Type B pancreatic cell (in vitro differentiated cells): ENCODE results near the gene ATG4C. TPM values are rescaled to one million over a fixed set of nuclear protein-coding genes. Genes with fewer than 3 reads are reported as not detected.

Source experiments
- DNase-seq: peaks from one replicate; pipeline ENCODE4 v3.0.0; 2021; ENCODE audit warnings: mixed read lengths; ENCODE audit not compliant: unreplicated experiment; ENCODE audit errors: extremely low spot score
- H3K27ac Mint-ChIP-seq: 2 replicates; pipeline ENCODE4 v1.8.0; 2021; ENCODE audit warnings: mild to moderate bottlenecking, mixed read lengths
- H3K27me3 Mint-ChIP-seq: 2 replicates; pipeline ENCODE4 v1.8.0; 2021; ENCODE audit warnings: mixed read lengths
- H3K36me3 Mint-ChIP-seq: 2 replicates; pipeline ENCODE4 v1.8.0; 2021; ENCODE audit warnings: mixed read lengths
- H3K4me1 Mint-ChIP-seq: one replicate; pipeline ENCODE4 v1.8.0; 2021; ENCODE audit warnings: mixed read lengths; ENCODE audit not compliant: unreplicated experiment
- H3K4me3 Mint-ChIP-seq: 2 replicates; pipeline ENCODE4 v1.8.0; 2021; ENCODE audit warnings: mild to moderate bottlenecking, mixed read lengths
- H3K9me3 Mint-ChIP-seq: 2 replicates; pipeline ENCODE4 v1.8.0; 2021; ENCODE audit warnings: mixed read lengths
- total RNA-seq: library from RNA; stranded (reverse); gene quantifications from 2 replicates; pipeline ENCODE4 v1.2.1, GENCODE V29; 2021; ENCODE audit warnings: low replicate concordance
- TF ChIP-seq, protein P1 (sequence below): fragments of 200-600 bp; sonication (generic); conservative IDR thresholded peaks from 2 replicates; pipeline ENCODE4 v1.5.0; 2021; ENCODE audit warnings: antibody characterized with exemption, mild to moderate bottlenecking

Gene ATG4C
- total RNA-seq, 1 donor from 2014 or later: 13.4 TPM

DNA sequence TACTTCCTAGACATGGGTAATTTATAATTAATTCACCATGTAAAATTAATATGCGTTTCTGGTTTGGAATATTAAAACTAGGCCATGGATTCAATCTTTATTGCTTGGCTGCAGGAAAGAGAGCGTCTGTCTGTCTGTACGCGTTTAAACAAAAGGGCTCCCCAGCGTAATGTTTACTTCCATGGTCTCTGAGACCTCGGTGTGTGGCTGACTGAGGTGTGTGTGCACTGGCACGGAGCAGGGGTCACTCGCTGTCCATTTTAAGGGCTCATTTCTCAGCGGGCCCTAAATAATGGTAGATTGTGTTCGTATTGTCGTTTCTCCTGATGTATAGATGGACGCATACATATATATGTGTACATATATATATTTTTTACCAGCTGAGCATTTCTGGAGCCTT is 119.6 kb downstream of the ATG4C start:
- Mint-ChIP-seq H3K9me3 (no peaks in the 10 kb centered on the region), H3K4me1 (no peaks in the 10 kb centered on the region), H3K36me3 (no peaks in the 10 kb centered on the region), H3K27ac (no peak overlapping the region), H3K27me3 (peaks cover 16% of the 10 kb centered on the region), H3K4me3 (no peak overlapping the region)
- DNase-seq: no peak
- TF ChIP-seq, protein P1, sequence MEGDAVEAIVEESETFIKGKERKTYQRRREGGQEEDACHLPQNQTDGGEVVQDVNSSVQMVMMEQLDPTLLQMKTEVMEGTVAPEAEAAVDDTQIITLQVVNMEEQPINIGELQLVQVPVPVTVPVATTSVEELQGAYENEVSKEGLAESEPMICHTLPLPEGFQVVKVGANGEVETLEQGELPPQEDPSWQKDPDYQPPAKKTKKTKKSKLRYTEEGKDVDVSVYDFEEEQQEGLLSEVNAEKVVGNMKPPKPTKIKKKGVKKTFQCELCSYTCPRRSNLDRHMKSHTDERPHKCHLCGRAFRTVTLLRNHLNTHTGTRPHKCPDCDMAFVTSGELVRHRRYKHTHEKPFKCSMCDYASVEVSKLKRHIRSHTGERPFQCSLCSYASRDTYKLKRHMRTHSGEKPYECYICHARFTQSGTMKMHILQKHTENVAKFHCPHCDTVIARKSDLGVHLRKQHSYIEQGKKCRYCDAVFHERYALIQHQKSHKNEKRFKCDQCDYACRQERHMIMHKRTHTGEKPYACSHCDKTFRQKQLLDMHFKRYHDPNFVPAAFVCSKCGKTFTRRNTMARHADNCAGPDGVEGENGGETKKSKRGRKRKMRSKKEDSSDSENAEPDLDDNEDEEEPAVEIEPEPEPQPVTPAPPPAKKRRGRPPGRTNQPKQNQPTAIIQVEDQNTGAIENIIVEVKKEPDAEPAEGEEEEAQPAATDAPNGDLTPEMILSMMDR: no peak

DNA sequence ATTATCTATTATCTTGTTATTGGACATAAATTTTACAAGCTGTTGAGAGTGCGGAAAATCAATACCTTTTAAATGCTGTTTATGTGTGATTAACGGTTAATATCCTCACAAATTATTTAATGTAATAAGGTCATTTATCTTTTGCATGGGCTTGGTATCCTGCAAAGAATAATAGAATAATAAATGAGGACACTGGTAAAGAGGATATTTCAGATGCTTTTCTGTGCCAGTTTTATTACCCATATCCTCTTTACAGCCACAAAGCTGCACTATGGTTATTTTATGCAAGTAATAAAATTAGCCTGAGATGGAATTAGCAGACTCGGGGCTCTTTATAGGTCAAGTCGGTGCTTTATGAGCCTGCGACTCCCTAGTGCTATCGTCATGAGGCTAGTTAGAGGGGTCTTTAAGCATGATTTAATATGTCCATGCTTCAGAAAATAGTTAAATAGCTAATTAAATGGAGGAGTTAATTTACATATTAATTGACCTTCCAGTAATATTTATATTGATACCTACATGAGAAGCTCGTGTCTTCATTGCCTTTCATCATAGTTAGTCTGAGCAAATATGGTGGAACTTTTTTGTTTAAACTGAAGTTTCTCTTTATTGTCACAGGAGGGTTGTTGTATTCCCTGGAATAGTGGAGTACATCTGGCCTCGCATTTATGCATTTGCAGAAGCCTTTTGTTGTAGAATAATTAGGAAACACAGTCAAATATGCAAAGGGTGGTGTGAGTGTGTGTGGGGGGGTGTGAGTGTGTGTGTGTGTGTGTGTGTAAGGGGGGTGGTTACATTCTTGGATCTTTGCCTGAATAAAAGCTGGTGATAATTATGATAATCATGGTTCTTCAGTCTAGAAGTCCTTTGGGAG is 120.3 kb downstream of the ATG4C start:
- TF ChIP-seq, protein P1: no peak
- DNase-seq: no peak
- H3K4me3 Mint-ChIP-seq: no peak overlapping the region
- no peaks in the 10 kb centered on the region for H3K36me3 Mint-ChIP-seq
- H3K9me3 Mint-ChIP-seq: no peaks in the 10 kb centered on the region
- peaks cover 17% of the 10 kb centered on the region for H3K27me3 Mint-ChIP-seq
- H3K4me1 Mint-ChIP-seq: no peaks in the 10 kb centered on the region
- H3K27ac Mint-ChIP-seq: no peak overlapping the region

DNA sequence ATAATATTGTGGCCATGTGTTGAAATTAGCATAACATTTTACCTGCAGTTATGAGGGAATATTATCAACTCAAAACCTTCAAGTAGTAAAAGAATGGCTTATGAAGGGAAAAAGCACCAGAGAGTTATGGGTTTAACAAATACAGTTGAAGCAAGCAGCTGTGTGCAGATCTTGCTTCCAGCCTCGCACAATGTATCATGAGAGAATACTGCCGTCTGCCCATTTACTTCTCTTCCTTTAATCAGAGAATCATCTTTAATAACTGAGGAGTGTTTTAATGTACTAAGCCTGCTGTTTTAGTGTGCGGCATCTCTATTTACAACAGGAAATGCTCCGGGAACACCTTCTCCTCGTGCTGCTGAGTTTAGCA is 120.9 kb downstream of the ATG4C start:
- TF ChIP-seq, protein P1: no peak
- Mint-ChIP-seq H3K4me1 (no peaks in the 10 kb centered on the region), H3K36me3 (no peaks in the 10 kb centered on the region), H3K27me3 (peaks cover 13% of the 10 kb centered on the region), H3K4me3 (no peak overlapping the region), H3K9me3 (no peaks in the 10 kb centered on the region), H3K27ac (no peak overlapping the region)
- DNase-seq: no peak

DNA sequence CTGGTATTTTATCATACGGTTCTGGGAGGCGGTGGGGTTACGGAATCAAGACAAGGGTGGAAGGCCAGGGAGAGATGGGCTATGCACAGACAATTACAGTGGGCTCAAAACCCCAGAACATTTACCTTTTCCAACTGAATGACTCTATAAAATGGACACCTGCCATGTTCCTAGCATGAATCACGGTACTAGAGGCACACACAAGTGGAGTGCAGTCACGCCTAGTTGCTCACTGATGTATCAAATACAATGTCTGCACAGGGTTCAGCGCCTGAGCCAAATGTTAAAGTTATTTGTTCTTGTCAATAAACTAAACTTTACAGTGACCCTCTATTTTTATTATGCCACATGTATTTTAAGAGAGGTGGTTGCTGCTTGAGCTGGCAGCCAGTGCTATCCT is 121.4 kb downstream of the ATG4C start:
- Mint-ChIP-seq H3K9me3 (no peaks in the 10 kb centered on the region), H3K27me3 (peaks cover 13% of the 10 kb centered on the region), H3K4me1 (no peaks in the 10 kb centered on the region), H3K4me3 (no peak overlapping the region), H3K27ac (no peak overlapping the region), H3K36me3 (no peaks in the 10 kb centered on the region)
- DNase-seq: no peak
- TF ChIP-seq, protein P1: no peak

DNA sequence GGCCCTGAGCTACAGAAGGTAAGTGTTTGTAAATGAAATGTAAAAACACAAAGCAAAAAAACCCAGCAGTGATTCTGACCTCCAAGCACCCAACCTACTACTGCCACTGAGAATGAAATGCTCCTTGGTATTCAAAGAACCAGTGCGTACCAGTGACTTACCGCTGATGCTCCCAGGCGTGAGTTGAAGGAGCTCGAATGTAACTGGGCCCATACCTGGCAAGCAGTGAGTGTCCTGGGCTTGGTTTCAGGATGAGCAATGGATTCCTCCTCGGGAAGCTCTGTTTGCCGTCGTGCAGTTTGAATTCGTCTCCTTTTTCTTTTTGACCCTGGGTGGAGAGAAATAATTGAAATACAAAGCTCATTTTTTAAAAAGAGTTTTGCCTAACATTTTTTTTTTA is 121.9 kb downstream of the ATG4C start:
- Mint-ChIP-seq H3K4me3 (no peak overlapping the region), H3K4me1 (no peaks in the 10 kb centered on the region), H3K27me3 (peaks cover 13% of the 10 kb centered on the region), H3K27ac (no peak overlapping the region), H3K36me3 (no peaks in the 10 kb centered on the region), H3K9me3 (no peaks in the 10 kb centered on the region)
- no peak for DNase-seq
- TF ChIP-seq, protein P1: no peak
